Ishikawa (cell line): ENCODE measurements around the gene DNAJC5.
A peak's percentile ranks its signal among the peaks of the same experiment; 100 is the strongest.

Experiments used
- CEBPB ChIP-seq: IDR thresholded peaks from 2 replicates; pipeline ENCODE4 v1.6.1; 2012
- CREB1 ChIP-seq: IDR thresholded peaks from 2 replicates; pipeline ENCODE4 v1.6.1; 2012; ENCODE audit warnings: low read depth
- EGR1 ChIP-seq: IDR thresholded peaks from 2 replicates; pipeline ENCODE4 v1.6.1; 2012
- EP300 ChIP-seq: IDR thresholded peaks from 2 replicates; pipeline ENCODE4 v1.6.1; 2012; ENCODE audit warnings: borderline replicate concordance
- FOXM1 ChIP-seq: IDR thresholded peaks from 2 replicates; pipeline ENCODE4 v1.6.1; 2012; ENCODE audit warnings: low read depth, borderline replicate concordance
- MAX ChIP-seq: IDR thresholded peaks from 2 replicates; pipeline ENCODE4 v1.6.1; 2012
- NFIC ChIP-seq: IDR thresholded peaks from 2 replicates; pipeline ENCODE4 v1.6.1; 2012
- RAD21 ChIP-seq: IDR thresholded peaks from 2 replicates; pipeline ENCODE4 v1.6.1; 2012; ENCODE audit warnings: low read depth
- REST ChIP-seq: IDR thresholded peaks from 2 replicates; pipeline ENCODE4 v1.6.1; 2012; ENCODE audit warnings: low read depth, mild to moderate bottlenecking
- TAF1 ChIP-seq: IDR thresholded peaks from 2 replicates; pipeline ENCODE4 v1.6.1; 2012; ENCODE audit warnings: low read depth, mild to moderate bottlenecking
- TCF12 ChIP-seq: IDR thresholded peaks from 2 replicates; pipeline ENCODE4 v1.6.1; 2012; ENCODE audit warnings: low read depth
- TEAD4 ChIP-seq: IDR thresholded peaks from 2 replicates; pipeline ENCODE4 v1.6.1; 2012
- YY1 ChIP-seq: IDR thresholded peaks from 2 replicates; pipeline ENCODE4 v1.6.1; 2012; ENCODE audit warnings: low read depth
- ZBTB7A ChIP-seq: IDR thresholded peaks from 2 replicates; pipeline ENCODE4 v1.6.1; 2012; ENCODE audit warnings: low read depth
- TF ChIP-seq, protein P1 (sequence below): IDR thresholded peaks from 2 replicates; pipeline ENCODE4 v1.6.1; 2012

Gene DNAJC5

GRCh38 chr20:63894358-63895201, at the start of gene DNAJC5:
Gene DNAJC5 (plus strand): TSS chr20:63895126. CDS start chr20:63928346, 33,220 bp downstream.
- no peak for TF ChIP-seq EP300
- no peak for TF ChIP-seq TEAD4
- no peak for TF ChIP-seq CEBPB
- peak; percentile 28; the same call in 1 of the 2 replicates for TF ChIP-seq YY1
- TF ChIP-seq CREB1, result no peak
- TF ChIP-seq REST, result no peak
- no peak for TF ChIP-seq FOXM1
- peak; percentile 45; the same call in 1 of the 2 replicates for TF ChIP-seq TCF12
- peak; percentile 89 for TF ChIP-seq MAX
- TF ChIP-seq, protein P1, sequence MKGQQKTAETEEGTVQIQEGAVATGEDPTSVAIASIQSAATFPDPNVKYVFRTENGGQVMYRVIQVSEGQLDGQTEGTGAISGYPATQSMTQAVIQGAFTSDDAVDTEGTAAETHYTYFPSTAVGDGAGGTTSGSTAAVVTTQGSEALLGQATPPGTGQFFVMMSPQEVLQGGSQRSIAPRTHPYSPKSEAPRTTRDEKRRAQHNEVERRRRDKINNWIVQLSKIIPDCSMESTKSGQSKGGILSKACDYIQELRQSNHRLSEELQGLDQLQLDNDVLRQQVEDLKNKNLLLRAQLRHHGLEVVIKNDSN, result no peak
- TF ChIP-seq NFIC, result no peak
- TF ChIP-seq EGR1, result peak; percentile 59
- TF ChIP-seq TAF1, result peak; percentile 72
- TF ChIP-seq RAD21, result no peak
- TF ChIP-seq ZBTB7A, result no peak

GRCh38 chr20:63846128-63846771, 48.7 kb upstream of the DNAJC5 start:
- TF ChIP-seq EP300, result peak; percentile 30; the same call in 1 of the 2 replicates
- no peak for TF ChIP-seq CREB1
- peak; percentile 45 for TF ChIP-seq TCF12
- TF ChIP-seq EGR1, result peak; percentile 24; the same call in 1 of the 2 replicates
- TF ChIP-seq ZBTB7A, result peak; percentile 85; the same call in 1 of the 2 replicates
- no peak for TF ChIP-seq CEBPB
- TF ChIP-seq NFIC, result peak; percentile 36

DNA sequence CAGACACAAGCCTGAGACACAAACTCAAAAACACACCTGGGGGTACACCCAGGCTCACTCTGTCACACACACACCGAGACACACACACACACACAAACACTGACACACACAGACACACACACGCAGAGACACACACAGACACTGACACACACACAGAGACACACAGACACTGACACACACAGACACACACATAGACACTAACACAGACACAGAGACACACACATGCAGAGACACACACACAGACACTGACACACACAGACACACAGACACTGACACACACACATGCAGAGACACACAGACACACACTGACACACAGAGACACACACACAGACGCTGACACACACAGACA, 48.1 kb upstream of the DNAJC5 start:
- TF ChIP-seq TEAD4 (no peak), FOXM1 (no peak), REST (no peak), ZBTB7A (no peak), EGR1 (no peak), CREB1 (no peak), TAF1 (no peak), YY1 (no peak), MAX (no peak), NFIC (no peak), RAD21 (no peak)
- TF ChIP-seq, protein P1, result no peak

GRCh38 chr20:63847237-63848002, 47.5 kb upstream of the DNAJC5 start:
- TF ChIP-seq MAX (0 out of 2 replicates have a peak, but pooled peaks have one; percentile 10), CREB1 (no peak), TCF12 (peak; percentile 90), ZBTB7A (peak; percentile 22; the same call in 1 of the 2 replicates), TAF1 (no peak), TEAD4 (0 out of 2 replicates have a peak, but pooled peaks have one; percentile 2), NFIC (peak; percentile 83), CEBPB (peak; percentile 9; the same call in 1 of the 2 replicates), FOXM1 (peak; percentile 45; the same call in 1 of the 2 replicates), EP300 (peak; percentile 81)
